Measurements from ENCODE around the gene CYP4F22.
"Not testable (repeated sequence)": the region's sequence is repeated elsewhere in the genome, so short reads cannot be mapped to it uniquely, and the experiment has no call there.

The CYP4F22 gene

DNA sequence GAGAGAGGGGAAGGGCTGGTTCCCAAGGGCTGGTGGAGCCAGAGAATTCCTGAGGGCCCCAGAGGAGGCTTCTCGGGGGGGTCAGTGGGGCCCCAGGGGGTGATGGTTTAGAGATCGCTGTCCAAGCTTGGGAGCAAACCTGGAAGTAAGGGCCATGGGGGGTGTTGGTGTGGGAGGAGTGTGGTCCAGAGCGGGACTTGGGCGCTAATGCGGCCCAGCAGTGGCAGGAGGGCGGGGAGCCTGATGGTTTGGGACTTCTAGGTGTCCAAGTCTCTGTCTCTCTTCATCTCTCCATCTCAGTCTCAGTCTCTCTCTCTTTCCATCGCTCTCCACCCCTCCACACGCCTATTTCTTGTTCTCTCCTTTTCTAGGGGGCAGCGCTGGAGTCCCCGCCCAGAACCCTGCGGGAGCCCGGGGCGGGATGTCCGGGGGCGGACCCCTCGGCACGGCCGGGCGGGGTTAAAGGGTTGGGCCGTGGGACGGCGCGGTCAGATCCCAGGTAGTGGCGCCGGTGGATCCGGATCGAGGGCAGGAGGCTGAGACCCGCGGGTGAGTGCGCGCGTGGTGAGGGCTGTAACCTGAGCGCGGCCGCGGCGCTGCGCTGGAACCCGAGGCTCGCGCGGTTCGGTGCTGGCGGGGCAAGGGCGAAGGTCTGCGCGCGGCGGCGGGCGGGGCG is at the start of gene CYP4F22:
TSS of gene CYP4F22 (plus strand) at position 491 of the 676 bp plus-strand sequence. CDS start 16,812 bp downstream, outside the sequence.
- no peak for TF ChIP-seq ZNF274 (IDR thresholded peaks at IDR 0.05; ENCODE audit: low read depth, low read length)
- no peak within 1 kb of the TSS for H3K4me3 ChIP-seq (ENCODE audit: low read length)

DNA sequence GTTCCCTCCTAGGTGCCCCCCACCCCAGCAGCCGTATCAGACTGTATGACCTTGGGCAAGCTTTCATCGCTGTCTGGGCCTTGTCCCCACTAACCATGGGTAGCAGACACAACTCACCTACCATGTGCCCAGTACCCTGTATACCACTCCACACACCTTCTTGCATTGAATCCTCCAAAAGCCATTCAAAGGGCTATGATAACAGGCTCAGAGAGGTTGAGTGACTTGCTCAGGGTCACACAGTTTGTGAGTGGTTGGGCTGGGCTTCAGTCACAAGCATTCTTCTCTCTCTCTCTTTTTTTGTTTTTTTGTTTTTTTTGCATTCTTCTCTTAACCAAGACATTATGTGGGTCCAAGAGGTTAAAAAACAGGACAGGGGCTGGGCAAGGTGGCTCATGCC is 46.6 kb upstream of the CYP4F22 start:
- no peak for TF ChIP-seq ZNF274 (IDR thresholded peaks at IDR 0.05; ENCODE audit: low read depth, low read length)
- no peak overlapping the region for H3K4me3 ChIP-seq (ENCODE audit: low read length)

DNA sequence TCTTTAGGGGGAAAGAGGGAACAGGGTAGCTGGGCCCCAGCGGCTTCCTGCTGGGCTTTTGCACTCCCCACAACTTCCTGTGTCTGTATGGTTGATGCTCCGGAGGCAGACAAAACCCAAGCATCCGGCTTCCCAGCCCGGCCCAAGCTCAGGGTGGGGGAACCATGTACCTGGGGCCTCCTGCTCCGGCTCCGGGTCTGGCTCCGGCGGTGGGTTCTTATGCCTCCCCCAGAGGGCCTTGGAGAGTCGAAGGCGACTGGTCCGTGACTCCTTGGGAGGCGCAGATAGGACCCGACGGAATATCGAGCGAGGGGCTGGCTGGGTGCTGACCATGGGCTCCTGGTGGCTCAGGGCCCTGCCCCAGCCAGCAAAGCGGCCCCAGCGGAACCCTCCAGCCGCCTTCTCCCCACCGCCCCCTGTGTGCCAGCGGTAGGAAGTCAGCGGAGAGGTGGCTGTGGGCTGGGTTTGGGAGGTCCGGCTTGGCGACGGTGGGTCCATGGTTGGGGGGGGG is 44.4 kb upstream of the CYP4F22 start:
- H3K4me3 ChIP-seq (ENCODE audit: low read length), result peak overlapping the region; percentile 80
- TF ChIP-seq ZNF274 (IDR thresholded peaks at IDR 0.05; ENCODE audit: low read depth, low read length), result no peak

GRCh38 chr19:15464394-15465385 is 43.6 kb upstream of the CYP4F22 start, which contains the start of gene RASAL3:
Gene RASAL3 (minus strand): TSS chr19:15464544. CDS start chr19:15464358, 186 bp downstream.
- H3K4me3 ChIP-seq (ENCODE audit: low read length), result peak within 1 kb of the TSS; percentile 80
- TF ChIP-seq ZNF274 (IDR thresholded peaks at IDR 0.05; ENCODE audit: low read depth, low read length), result no peak

- TF ChIP-seq ZNF274 (IDR thresholded peaks at IDR 0.05; ENCODE audit: low read depth, low read length), result no peak
- no peak overlapping the region; the same call in 1 of the 2 replicates for H3K4me3 ChIP-seq (ENCODE audit: low read length)
Measured at GRCh38 chr19:15466851-15467733, 41.2 kb upstream of the CYP4F22 start.

DNA sequence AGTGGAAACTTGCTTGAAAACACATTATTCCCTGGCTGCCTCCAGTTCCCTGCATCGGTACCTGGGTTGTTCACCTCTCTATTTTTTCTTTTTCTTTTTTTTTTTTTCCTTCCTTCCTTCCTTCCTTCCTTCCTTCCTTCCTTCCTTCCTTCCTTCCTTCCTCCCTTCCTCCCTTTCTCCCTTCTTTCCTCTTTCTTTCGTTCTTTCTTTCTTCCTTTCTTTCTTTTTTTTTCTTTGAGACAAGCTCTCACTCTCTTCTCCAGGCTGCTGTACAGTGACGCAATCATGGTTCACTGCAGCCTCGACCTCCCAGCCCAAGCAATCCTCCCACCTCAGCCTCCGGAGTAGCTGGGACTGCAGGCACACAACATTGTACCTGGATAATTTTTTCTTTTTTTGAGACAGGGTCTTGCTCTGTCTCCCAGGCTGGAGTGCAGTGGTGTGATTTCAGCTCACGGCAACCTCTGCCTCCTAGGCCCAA is 40.6 kb upstream of the CYP4F22 start:
- no peak overlapping the region for H3K4me3 ChIP-seq (ENCODE audit: low read length)
- no peak for TF ChIP-seq ZNF274 (IDR thresholded peaks at IDR 0.05; ENCODE audit: low read depth, low read length)

DNA sequence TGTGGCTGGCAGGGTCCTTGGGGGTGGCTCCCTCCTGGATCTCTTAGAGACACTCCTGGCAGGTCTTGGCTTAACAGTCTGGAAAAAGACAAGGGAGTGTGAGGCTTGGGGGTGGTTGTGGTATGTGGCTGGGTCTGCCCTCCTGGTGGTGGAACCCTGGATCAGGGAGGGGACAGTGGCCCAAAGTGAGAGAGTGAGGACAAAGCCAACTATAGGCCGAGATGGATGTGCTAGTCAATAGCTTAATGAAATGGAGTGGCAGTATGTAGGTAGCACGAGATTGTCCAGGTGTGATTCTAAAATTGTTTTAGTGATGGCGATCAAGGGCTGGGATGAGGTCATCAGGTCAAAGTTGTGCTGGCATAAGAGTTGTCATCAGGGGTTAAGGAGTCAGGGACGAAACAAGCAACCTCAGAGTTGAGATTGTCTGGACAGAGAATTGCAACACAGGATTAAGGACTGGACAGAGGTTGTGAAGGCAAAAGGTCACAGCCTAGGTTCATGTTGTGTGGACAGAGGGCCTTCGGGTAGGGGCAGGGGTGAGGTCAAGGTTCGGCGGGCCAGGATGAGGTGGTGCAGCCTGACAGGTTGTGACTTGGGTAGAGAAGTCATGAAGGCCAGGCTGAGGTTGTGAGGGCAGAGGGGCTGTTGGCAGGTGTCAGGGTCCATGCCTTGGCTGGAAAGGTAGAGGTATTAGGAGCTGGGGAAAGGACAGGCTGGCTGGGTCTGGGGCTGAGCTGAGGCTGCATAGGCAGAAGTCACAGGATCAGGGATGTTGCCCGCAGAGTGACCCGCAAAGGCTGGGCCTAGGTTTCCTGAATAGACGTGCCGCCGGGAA is 39.4 kb upstream of the CYP4F22 start:
- H3K4me3 ChIP-seq (ENCODE audit: low read length), result no peak overlapping the region
- TF ChIP-seq ZNF274 (IDR thresholded peaks at IDR 0.05; ENCODE audit: low read depth, low read length), result no peak

DNA sequence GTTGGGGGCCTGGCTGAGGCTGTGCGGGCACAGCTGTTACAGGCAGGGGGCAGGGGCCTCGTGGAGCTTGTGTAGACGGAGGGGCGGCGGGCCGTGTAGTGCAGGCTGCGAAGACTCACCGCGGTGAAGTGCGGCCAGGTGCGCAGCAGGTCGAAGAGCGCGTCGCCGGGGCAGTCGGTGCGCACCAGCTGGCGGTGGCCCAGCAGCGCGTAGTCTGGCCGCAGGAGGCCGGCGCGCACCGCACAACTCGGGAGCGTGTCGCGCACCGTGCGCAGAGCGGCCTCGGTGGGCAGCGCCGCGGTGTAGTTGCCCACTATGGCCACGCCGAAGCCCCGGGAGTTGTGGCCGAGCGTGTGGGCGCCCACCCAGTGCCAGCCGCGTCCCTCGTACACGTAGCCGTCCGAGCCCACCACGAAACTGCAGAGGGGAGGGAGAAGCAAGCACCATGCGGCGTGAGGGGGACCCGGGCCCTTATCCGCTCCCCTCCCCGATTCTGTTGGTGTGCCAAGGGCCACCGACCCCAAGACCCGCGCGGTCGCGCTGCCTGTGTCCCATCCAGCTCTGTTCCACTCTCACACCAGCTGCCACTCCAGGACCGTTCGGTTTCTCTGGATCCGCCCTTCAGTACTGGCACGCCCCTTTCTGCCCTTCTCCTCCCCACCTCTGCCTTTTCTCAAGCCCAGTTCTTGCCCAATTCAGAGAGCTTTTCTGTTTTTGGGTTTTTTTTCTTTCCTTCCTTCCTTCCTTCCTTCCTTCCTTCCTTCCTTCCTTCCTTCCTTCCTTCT is 38.6 kb upstream of the CYP4F22 start:
- no peak for TF ChIP-seq ZNF274 (IDR thresholded peaks at IDR 0.05; ENCODE audit: low read depth, low read length)
- H3K4me3 ChIP-seq (ENCODE audit: low read length), result no peak overlapping the region; the same call in 1 of the 2 replicates

DNA sequence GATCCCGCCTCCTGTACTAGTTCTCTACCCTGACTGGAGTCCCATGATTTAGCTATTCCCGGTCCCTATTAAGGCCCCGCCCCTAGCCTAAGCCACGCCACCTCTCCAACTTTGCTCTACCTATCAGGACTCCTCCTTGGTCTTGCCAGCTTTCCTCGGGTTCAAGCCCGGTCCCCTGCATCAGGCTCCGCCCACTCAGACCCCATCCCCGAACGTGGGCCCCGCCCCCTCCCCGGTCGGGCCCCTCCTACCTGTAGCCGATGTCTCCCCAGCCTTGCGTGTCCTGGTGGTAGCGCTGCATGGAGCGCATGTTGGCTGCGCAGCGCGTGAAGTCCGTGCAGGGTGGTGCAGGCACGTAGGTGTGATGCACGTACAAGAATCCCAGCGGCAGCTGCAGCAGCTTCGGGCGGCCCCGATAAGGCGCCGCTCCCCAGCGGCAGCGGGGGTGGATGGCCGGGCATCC is 36.7 kb upstream of the CYP4F22 start:
- no peak for TF ChIP-seq ZNF274 (IDR thresholded peaks at IDR 0.05; ENCODE audit: low read depth, low read length)
- no peak overlapping the region for H3K4me3 ChIP-seq (ENCODE audit: low read length)

DNA sequence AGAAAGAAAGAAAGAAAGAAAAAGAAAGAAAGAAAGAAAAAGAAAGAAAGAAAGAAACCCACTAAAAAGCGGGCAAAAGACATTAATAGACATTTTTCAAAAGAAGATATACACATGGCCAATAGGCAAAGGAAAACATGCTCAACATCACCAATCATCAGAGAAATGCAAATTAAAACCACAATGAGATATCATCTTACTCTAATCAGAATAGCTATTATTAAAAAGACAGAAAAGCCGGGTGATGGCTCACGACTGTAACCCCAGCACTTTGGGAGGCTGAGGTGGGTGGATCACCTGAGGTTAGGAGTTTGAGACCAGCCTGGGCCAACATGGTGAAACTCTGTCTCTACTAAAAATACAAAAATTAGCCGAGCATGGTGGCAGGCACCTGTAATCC is 34.5 kb upstream of the CYP4F22 start:
- H3K4me3 ChIP-seq (ENCODE audit: low read length), result not testable (repeated sequence)

- TF ChIP-seq ZNF274 (IDR thresholded peaks at IDR 0.05; ENCODE audit: low read depth, low read length), result no peak
- H3K4me3 ChIP-seq (ENCODE audit: low read length), result no peak overlapping the region
Measured at GRCh38 chr19:15475169-15475568, 33.2 kb upstream of the CYP4F22 start.

DNA sequence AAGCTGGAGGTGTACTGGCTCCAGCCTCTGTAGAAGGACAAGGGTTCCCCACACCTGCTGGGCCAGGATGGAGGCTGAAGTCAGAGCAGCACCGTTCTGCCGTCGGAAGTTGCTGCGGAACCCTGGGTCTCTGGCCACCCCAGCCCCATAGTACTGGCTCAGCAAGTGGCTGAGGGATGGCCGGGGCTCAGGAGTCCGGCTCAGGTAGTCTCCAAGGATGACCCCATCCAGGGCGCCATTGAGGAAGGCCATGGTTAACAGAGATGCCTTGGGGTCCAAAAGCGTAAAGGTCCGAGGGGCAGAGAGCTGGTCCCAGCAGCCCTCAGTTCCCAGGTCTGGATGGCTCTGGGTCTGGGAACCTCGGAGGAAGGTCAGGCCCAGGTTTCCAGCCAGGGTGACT is 32.7 kb upstream of the CYP4F22 start:
- no peak overlapping the region for H3K4me3 ChIP-seq (ENCODE audit: low read length)
- no peak for TF ChIP-seq ZNF274 (IDR thresholded peaks at IDR 0.05; ENCODE audit: low read depth, low read length)
